Measurements from ENCODE around the gene STK24.

Gene STK24

GRCh38 chr13:98581971-98582702, 5.2 kb upstream of the STK24 start:
- no peak overlapping the region for H3K4me2 ChIP-seq (ENCODE audit: low read length)
- H3K27ac ChIP-seq (ENCODE audit: low read depth, low read length) = no peak overlapping the region
- no peaks in the 10 kb centered on the region for H3K79me2 ChIP-seq (ENCODE audit: control insufficient read depth, insufficient read depth, low read length)
- no peak overlapping the region for H4K5ac ChIP-seq (ENCODE audit: low read length)
- H3K18ac ChIP-seq (ENCODE audit: low read length) = no peak overlapping the region
- no peak overlapping the region for H3K23ac ChIP-seq (ENCODE audit: low read length)
- H2AK5ac ChIP-seq (ENCODE audit: low read length) = no peak overlapping the region
- no peak for DNase-seq
- H2BK15ac ChIP-seq (replicated peaks; ENCODE audit: low read depth) = no peak overlapping the region
- no peak overlapping the region for H3K56ac ChIP-seq (ENCODE audit: low read length)
- peaks cover 1% of the 10 kb centered on the region for H3K4me1 ChIP-seq (ENCODE audit: control insufficient read depth, low read depth, low read length)
- H3K36me3 ChIP-seq (ENCODE audit: control insufficient read depth, insufficient read depth, low read length) = no peaks in the 10 kb centered on the region
- no peak overlapping the region for H2BK120ac ChIP-seq (ENCODE audit: low read depth, low read length)
- no peaks in the 10 kb centered on the region for H3K79me1 ChIP-seq (ENCODE audit: low read length)
- H2BK5ac ChIP-seq (ENCODE audit: low read length) = no peak overlapping the region
- no peak overlapping the region for H3K4me3 ChIP-seq (ENCODE audit: low read length)
- H3K4ac ChIP-seq (ENCODE audit: low read depth, low read length) = no peak overlapping the region
- H3K9ac ChIP-seq (ENCODE audit: low read length) = no peak overlapping the region
- H3K27me3 ChIP-seq (ENCODE audit: insufficient read depth, low read length, poor library complexity) = no peaks in the 10 kb centered on the region
- WGBS (ENCODE audit: extremely low coverage, insufficient coverage, low lambda C conversion rate) = no CpG with 5 or more reads among the region's 2 CpGs
- H4K8ac ChIP-seq (ENCODE audit: low read depth, low read length) = no peak overlapping the region

DNA sequence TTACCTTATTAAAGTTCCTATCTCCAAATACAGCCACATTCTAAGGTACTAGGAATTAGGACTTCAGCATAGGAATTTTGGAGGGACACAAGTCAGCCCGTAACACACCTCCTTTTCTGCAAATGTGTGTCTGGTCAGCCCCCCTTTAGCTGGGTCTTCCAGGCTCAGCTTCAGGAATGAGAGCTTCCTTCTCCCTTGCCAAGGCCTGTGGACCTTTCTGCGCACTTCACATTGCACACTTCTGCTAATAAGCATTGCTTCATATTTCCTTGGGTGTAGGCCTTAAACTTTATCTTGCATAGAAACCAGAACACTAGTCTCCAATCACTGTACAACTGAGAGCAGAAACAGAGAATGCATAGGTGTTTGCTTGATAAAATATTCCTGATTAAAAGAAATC, 4.5 kb upstream of the STK24 start:
- H2BK5ac ChIP-seq (ENCODE audit: low read length) = no peak overlapping the region
- H3K9ac ChIP-seq (ENCODE audit: low read length) = no peak overlapping the region
- H3K27me3 ChIP-seq (ENCODE audit: insufficient read depth, low read length, poor library complexity) = no peaks in the 10 kb centered on the region
- no peaks in the 10 kb centered on the region for H3K36me3 ChIP-seq (ENCODE audit: control insufficient read depth, insufficient read depth, low read length)
- H3K56ac ChIP-seq (ENCODE audit: low read length) = no peak overlapping the region
- H4K5ac ChIP-seq (ENCODE audit: low read length) = no peak overlapping the region
- H3K4me2 ChIP-seq (ENCODE audit: low read length) = no peak overlapping the region
- no peak overlapping the region for H3K23ac ChIP-seq (ENCODE audit: low read length)
- WGBS (ENCODE audit: extremely low coverage, insufficient coverage, low lambda C conversion rate) = no CpG with 5 or more reads among the region's 2 CpGs
- peaks cover 1% of the 10 kb centered on the region for H3K4me1 ChIP-seq (ENCODE audit: control insufficient read depth, low read depth, low read length)
- H3K79me2 ChIP-seq (ENCODE audit: control insufficient read depth, insufficient read depth, low read length) = peaks cover 2% of the 10 kb centered on the region
- no peak overlapping the region for H3K4ac ChIP-seq (ENCODE audit: low read depth, low read length)
- no peak for DNase-seq
- H2AK5ac ChIP-seq (ENCODE audit: low read length) = no peak overlapping the region
- H3K4me3 ChIP-seq (ENCODE audit: low read length) = no peak overlapping the region
- no peaks in the 10 kb centered on the region for H3K79me1 ChIP-seq (ENCODE audit: low read length)
- no peak overlapping the region for H2BK15ac ChIP-seq (replicated peaks; ENCODE audit: low read depth)
- no peak overlapping the region for H2BK120ac ChIP-seq (ENCODE audit: low read depth, low read length)
- H3K27ac ChIP-seq (ENCODE audit: low read depth, low read length) = no peak overlapping the region
- H3K18ac ChIP-seq (ENCODE audit: low read length) = no peak overlapping the region
- H4K8ac ChIP-seq (ENCODE audit: low read depth, low read length) = no peak overlapping the region

DNA sequence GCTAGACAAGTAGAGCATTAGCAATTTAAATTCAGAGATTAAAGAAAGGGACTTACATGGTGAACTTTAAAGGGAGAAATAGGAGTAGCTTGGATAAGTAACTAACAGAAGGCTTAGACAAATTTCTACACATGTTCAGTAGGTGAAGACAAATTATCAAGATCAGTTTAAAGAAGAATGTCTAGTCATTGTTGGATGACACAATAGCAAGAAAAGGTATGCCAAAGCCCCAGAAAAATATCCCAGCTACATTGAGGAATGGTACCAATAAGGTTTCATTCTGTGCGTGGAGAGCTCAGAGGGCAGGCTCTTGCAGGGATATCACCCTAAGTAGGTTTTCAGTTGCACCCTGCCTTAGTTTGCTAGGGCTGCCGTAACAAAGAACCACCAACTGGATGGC, 3.5 kb upstream of the STK24 start:
- Histone ChIP-seq H3K18ac (ENCODE audit: low read length) (no peak overlapping the region), H3K36me3 (ENCODE audit: control insufficient read depth, insufficient read depth, low read length) (no peaks in the 10 kb centered on the region), H3K4me3 (ENCODE audit: low read length) (no peak overlapping the region), H3K23ac (ENCODE audit: low read length) (no peak overlapping the region), H4K8ac (ENCODE audit: low read depth, low read length) (no peak overlapping the region), H3K56ac (ENCODE audit: low read length) (no peak overlapping the region), H3K4me2 (ENCODE audit: low read length) (no peak overlapping the region), H2BK5ac (ENCODE audit: low read length) (no peak overlapping the region), H4K5ac (ENCODE audit: low read length) (no peak overlapping the region), H3K4ac (ENCODE audit: low read depth, low read length) (no peak overlapping the region), H3K4me1 (ENCODE audit: control insufficient read depth, low read depth, low read length) (peaks cover 1% of the 10 kb centered on the region), H2BK15ac (replicated peaks; ENCODE audit: low read depth) (no peak overlapping the region), H3K79me1 (ENCODE audit: low read length) (peaks cover 2% of the 10 kb centered on the region), H3K9ac (ENCODE audit: low read length) (no peak overlapping the region), H3K27ac (ENCODE audit: low read depth, low read length) (no peak overlapping the region), H3K27me3 (ENCODE audit: insufficient read depth, low read length, poor library complexity) (no peaks in the 10 kb centered on the region), H2BK120ac (ENCODE audit: low read depth, low read length) (no peak overlapping the region), H3K79me2 (ENCODE audit: control insufficient read depth, insufficient read depth, low read length) (peaks cover 12% of the 10 kb centered on the region), H2AK5ac (ENCODE audit: low read length) (no peak overlapping the region)
- WGBS (ENCODE audit: extremely low coverage, insufficient coverage, low lambda C conversion rate) = no CpG with 5 or more reads among the region's 2 CpGs
- DNase-seq = no peak

- Histone ChIP-seq H4K8ac (ENCODE audit: low read depth, low read length) (peak overlapping the region; percentile 100), H2BK120ac (ENCODE audit: low read depth, low read length) (no peak overlapping the region), H3K4me2 (ENCODE audit: low read length) (peak overlapping the region; percentile 87), H2AK5ac (ENCODE audit: low read length) (peak overlapping the region; percentile 91), H3K79me2 (ENCODE audit: control insufficient read depth, insufficient read depth, low read length) (peaks cover 36% of the 10 kb centered on the region), H3K27me3 (ENCODE audit: insufficient read depth, low read length, poor library complexity) (no peaks in the 10 kb centered on the region), H3K18ac (ENCODE audit: low read length) (peak overlapping the region; percentile 100), H3K4me3 (ENCODE audit: low read length) (peak overlapping the region; percentile 60), H3K27ac (ENCODE audit: low read depth, low read length) (peak overlapping the region; percentile 99), H3K36me3 (ENCODE audit: control insufficient read depth, insufficient read depth, low read length) (no peaks in the 10 kb centered on the region), H3K79me1 (ENCODE audit: low read length) (peaks cover 3% of the 10 kb centered on the region), H3K9ac (ENCODE audit: low read length) (peak overlapping the region; percentile 99), H3K56ac (ENCODE audit: low read length) (peak overlapping the region; percentile 95), H3K4ac (ENCODE audit: low read depth, low read length) (peak overlapping the region; percentile 38), H3K23ac (ENCODE audit: low read length) (peak overlapping the region; percentile 71), H3K4me1 (ENCODE audit: control insufficient read depth, low read depth, low read length) (peaks cover 1% of the 10 kb centered on the region), H2BK5ac (ENCODE audit: low read length) (peak overlapping the region; percentile 89), H4K5ac (ENCODE audit: low read length) (no peak overlapping the region), H2BK15ac (replicated peaks; ENCODE audit: low read depth) (no peak overlapping the region)
- no CpG with 5 or more reads among the region's 13 CpGs for WGBS (ENCODE audit: extremely low coverage, insufficient coverage, low lambda C conversion rate)
- DNase-seq = no peak
These were observed 954 bp upstream of the STK24 start for GRCh38 chr13:98577836-98578285.

- H3K79me1 ChIP-seq (ENCODE audit: low read length) = peaks cover 13% of the 10 kb centered on the region
- H2BK15ac ChIP-seq (replicated peaks; ENCODE audit: low read depth) = no peak overlapping the region
- WGBS (ENCODE audit: extremely low coverage, insufficient coverage, low lambda C conversion rate) = no CpG with 5 or more reads among the region's 98 CpGs
- H3K9ac ChIP-seq (ENCODE audit: low read length) = peak overlapping the region; percentile 95
- H3K18ac ChIP-seq (ENCODE audit: low read length) = peak overlapping the region; percentile 72
- H4K5ac ChIP-seq (ENCODE audit: low read length) = no peak overlapping the region
- H3K23ac ChIP-seq (ENCODE audit: low read length) = no peak overlapping the region
- H3K36me3 ChIP-seq (ENCODE audit: control insufficient read depth, insufficient read depth, low read length) = no peaks in the 10 kb centered on the region
- H3K4ac ChIP-seq (ENCODE audit: low read depth, low read length) = peak overlapping the region; percentile 26
- H2AK5ac ChIP-seq (ENCODE audit: low read length) = no peak overlapping the region
- peaks cover 51% of the 10 kb centered on the region for H3K79me2 ChIP-seq (ENCODE audit: control insufficient read depth, insufficient read depth, low read length)
- H3K27me3 ChIP-seq (ENCODE audit: insufficient read depth, low read length, poor library complexity) = no peaks in the 10 kb centered on the region
- peak overlapping the region; percentile 94 for H3K4me2 ChIP-seq (ENCODE audit: low read length)
- H2BK120ac ChIP-seq (ENCODE audit: low read depth, low read length) = peak overlapping the region; percentile 19
- peak overlapping the region; percentile 97 for H3K56ac ChIP-seq (ENCODE audit: low read length)
- H2BK5ac ChIP-seq (ENCODE audit: low read length) = peak overlapping the region; percentile 37
- peak overlapping the region; percentile 57 for H4K8ac ChIP-seq (ENCODE audit: low read depth, low read length)
- peaks cover 8% of the 10 kb centered on the region for H3K4me1 ChIP-seq (ENCODE audit: control insufficient read depth, low read depth, low read length)
- H3K4me3 ChIP-seq (ENCODE audit: low read length) = peak overlapping the region; percentile 58
- peak overlapping the region; percentile 94 for H3K27ac ChIP-seq (ENCODE audit: low read depth, low read length)
- DNase-seq = peak; percentile 46
These were observed 534 bp downstream of the STK24 start for GRCh38 chr13:98576200-98576945.
